Measurements from ENCODE around the gene VSTM4.

DNA sequence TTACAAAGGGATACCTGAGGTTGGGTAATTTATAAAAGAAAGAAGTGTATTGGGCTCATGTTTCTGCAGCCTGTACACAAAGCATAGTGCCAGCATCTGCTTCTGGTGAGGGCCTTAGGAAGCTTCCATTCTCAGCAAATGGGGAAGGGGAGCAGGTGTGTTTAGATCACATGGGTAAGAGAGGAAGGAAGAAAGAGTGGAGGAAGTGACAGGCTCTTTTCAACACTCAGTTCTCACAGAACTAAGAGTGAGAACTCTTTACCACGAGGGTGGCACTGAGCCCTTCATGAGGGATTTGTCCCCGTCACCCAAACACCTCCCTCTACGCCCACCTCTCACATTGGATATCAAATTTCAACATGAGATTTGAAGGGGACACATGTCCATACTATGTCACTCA is 19.0 kb upstream of the VSTM4 start:
- TF ChIP-seq, protein P1, sequence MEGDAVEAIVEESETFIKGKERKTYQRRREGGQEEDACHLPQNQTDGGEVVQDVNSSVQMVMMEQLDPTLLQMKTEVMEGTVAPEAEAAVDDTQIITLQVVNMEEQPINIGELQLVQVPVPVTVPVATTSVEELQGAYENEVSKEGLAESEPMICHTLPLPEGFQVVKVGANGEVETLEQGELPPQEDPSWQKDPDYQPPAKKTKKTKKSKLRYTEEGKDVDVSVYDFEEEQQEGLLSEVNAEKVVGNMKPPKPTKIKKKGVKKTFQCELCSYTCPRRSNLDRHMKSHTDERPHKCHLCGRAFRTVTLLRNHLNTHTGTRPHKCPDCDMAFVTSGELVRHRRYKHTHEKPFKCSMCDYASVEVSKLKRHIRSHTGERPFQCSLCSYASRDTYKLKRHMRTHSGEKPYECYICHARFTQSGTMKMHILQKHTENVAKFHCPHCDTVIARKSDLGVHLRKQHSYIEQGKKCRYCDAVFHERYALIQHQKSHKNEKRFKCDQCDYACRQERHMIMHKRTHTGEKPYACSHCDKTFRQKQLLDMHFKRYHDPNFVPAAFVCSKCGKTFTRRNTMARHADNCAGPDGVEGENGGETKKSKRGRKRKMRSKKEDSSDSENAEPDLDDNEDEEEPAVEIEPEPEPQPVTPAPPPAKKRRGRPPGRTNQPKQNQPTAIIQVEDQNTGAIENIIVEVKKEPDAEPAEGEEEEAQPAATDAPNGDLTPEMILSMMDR (IDR thresholded peaks at IDR 0.05; ENCODE audit: poor library complexity): no peak
- TF ChIP-seq EZH2 (IDR thresholded peaks at IDR 0.05; ENCODE audit: borderline replicate concordance) (no peak), EZH2phosphoT487 (IDR thresholded peaks at IDR 0.05; ENCODE audit: low read depth, severe bottlenecking, unreplicated experiment) (no peak)

Data from hepatocyte (in vitro differentiated cells).